HG03378 (cell line): ENCODE data around the gene VWA2.

Experiments
- ATAC-seq: cut with Tn5 transposase; IDR thresholded peaks from one replicate; pipeline ENCODE4 v1.9.1; 2021; ENCODE audit warnings: mild to moderate bottlenecking, moderate library complexity; ENCODE audit not compliant: unreplicated experiment

Gene VWA2

GRCh38 chr10:114337510-114338462, 98.7 kb downstream of the VWA2 start:
- ATAC-seq, result no peak

GRCh38 chr10:114340816-114341215, 101.8 kb downstream of the VWA2 start:
- ATAC-seq, result no peak
